ENCODE data around the gene TRIM64.
"Not testable (repeated sequence)": the region's sequence is repeated elsewhere in the genome, so short reads cannot be mapped to it uniquely, and the experiment has no call there.

The TRIM64 gene

GRCh38 chr11:89965737-89966136 is at the start of gene TRIM64:
Gene TRIM64 (plus strand): TSS chr11:89966037. CDS start chr11:89968504, 2,467 bp downstream.
- not testable (repeated sequence) for DNase-seq (ENCODE audit: low read depth in 2 of 2)

GRCh38 chr11:89922195-89922660 is 43.6 kb upstream of the TRIM64 start, which contains the start of gene TRIM49D1:
Gene TRIM49D1 (minus strand): TSS chr11:89922245. CDS start chr11:89917710, 4,535 bp downstream.
- no peak for DNase-seq (ENCODE audit: low read depth in 2 of 2)

GRCh38 chr11:89923764-89924163 is 42.1 kb upstream of the TRIM64 start, which contains the start of gene TRIM49D2:
Gene TRIM49D2 (plus strand): TSS chr11:89924064. CDS start chr11:89926762, 2,698 bp downstream.
- DNase-seq (ENCODE audit: low read depth in 2 of 2), result not testable (repeated sequence)

GRCh38 chr11:89960833-89961232 is 5.0 kb upstream of the TRIM64 start:
- DNase-seq (ENCODE audit: low read depth in 2 of 2), result not testable (repeated sequence)

Data from stimulated activated CD8-positive, alpha-beta memory T cell treated with anti-CD3 and anti-CD28 coated beads, Interleukin-15, amount 100 ng/mL, for 48 hours (primary cell).